Caco-2 (cell line): ENCODE results near the gene CRISPLD2. TPM values are rescaled to one million over a fixed set of nuclear protein-coding genes. Genes with fewer than 3 reads are reported as not detected.

Experiments used
- BruUV-seq: library from RNA; stranded (reverse); fragments of 400-500 nt; replicated peaks from 2 replicates; lab custom pipeline; 2021; lab: Mats Ljungman, UMichigan
- CTCF ChIA-PET: fragments of 300-600 bp; sonication (Branson Sonifier 250); formaldehyde crosslinking; loops from one replicate; lab custom pipeline; 2022; ENCODE audit warnings: antibody characterized with exemption; lab: Charles Lee
- POLR2A ChIA-PET: fragments of 300-600 bp; sonication (Branson Sonifier 250); formaldehyde crosslinking; loops from one replicate; lab custom pipeline; 2022; ENCODE audit warnings: antibody characterized with exemption; lab: Charles Lee
- DNase-seq, 2 experiments: peaks; one replicate each; pipeline versions ENCODE4 v3.0.0 to v3.0.0-alpha.2; 2020 to 2022
- H3K27me3 ChIP-seq: replicated peaks from 2 replicates; pipeline ENCODE4 v1.6.0; 2011; ENCODE audit warnings: low read length; ENCODE audit not compliant: control insufficient read depth, insufficient read depth
- H3K36me3 ChIP-seq: 2 replicates; pipeline ENCODE4 v1.5.1; 2011; ENCODE audit warnings: low read length; ENCODE audit not compliant: control insufficient read depth, insufficient read depth
- H3K4me1 ChIP-seq: fragments of 250-450 bp; sonication (Bioruptor Pico); 2 replicates; pipeline ENCODE4 v1.5.1; 2020; ENCODE audit warnings: mild to moderate bottlenecking
- H3K4me3 ChIP-seq: 2 replicates; pipeline ENCODE4 v1.5.1; 2011; ENCODE audit warnings: low read depth, mild to moderate bottlenecking, control low read depth, low read length
- H3K9me3 ChIP-seq: fragments of 250-450 bp; sonication (Bioruptor Pico); 2 replicates; pipeline ENCODE4 v1.5.1; 2020; ENCODE audit warnings: mild to moderate bottlenecking, moderate library complexity
- H3K27ac Mint-ChIP-seq: one replicate; pipeline ENCODE4 v1.8.0; 2022; ENCODE audit warnings: mixed read lengths; ENCODE audit not compliant: unreplicated experiment
- H3K27me3 Mint-ChIP-seq: one replicate; pipeline ENCODE4 v1.8.0; 2022; ENCODE audit warnings: mixed read lengths; ENCODE audit not compliant: insufficient read depth, unreplicated experiment
- H3K36me3 Mint-ChIP-seq: one replicate; pipeline ENCODE4 v1.8.0; 2022; ENCODE audit warnings: mild to moderate bottlenecking, mixed read lengths; ENCODE audit not compliant: insufficient read depth, unreplicated experiment
- H3K4me1 Mint-ChIP-seq: one replicate; pipeline ENCODE4 v1.8.0; 2022; ENCODE audit warnings: low read depth, mixed read lengths; ENCODE audit not compliant: unreplicated experiment
- H3K4me3 Mint-ChIP-seq: one replicate; pipeline ENCODE4 v1.8.0; 2022; ENCODE audit warnings: mild to moderate bottlenecking, moderate library complexity, mixed read lengths; ENCODE audit not compliant: unreplicated experiment
- H3K9me3 Mint-ChIP-seq: one replicate; pipeline ENCODE4 v1.8.0; 2022; ENCODE audit warnings: mixed read lengths; ENCODE audit not compliant: unreplicated experiment
- intact Hi-C: fragments of 100-400 bp; cut with micrococcal nuclease; formaldehyde crosslinking; loops from one replicate; pipeline ENCODE4 v1.10.0; 2022; ENCODE audit not compliant: unreplicated experiment
- total RNA-seq: library from RNA; stranded (reverse); gene quantifications from 2 replicates; pipeline ENCODE4 v1.2.3, GENCODE V29; 2022
- TF ChIP-seq, protein P1 (sequence below), 2 experiments: fragments of 200-600 bp in 1 of 2; IDR thresholded peaks; 1 replicate in 1 of 2; 2 replicates in 1 of 2; pipeline versions ENCODE4 v1.5.1 to v1.8.0; 2011 to 2022; ENCODE audit warnings: antibody characterized with exemption in 1 of 2, control low read depth in 1 of 2, inconsistent platforms in 1 of 2, low read depth in 1 of 2, low read length in 1 of 2, mild to moderate bottlenecking in 1 of 2, moderate library complexity in 1 of 2; ENCODE audit not compliant: insufficient read depth in 1 of 2, severe bottlenecking in 1 of 2, unreplicated experiment in 1 of 2

CRISPLD2 gene
- total RNA-seq, 1 experiment from 2014 or later = 4.0 TPM

DNA sequence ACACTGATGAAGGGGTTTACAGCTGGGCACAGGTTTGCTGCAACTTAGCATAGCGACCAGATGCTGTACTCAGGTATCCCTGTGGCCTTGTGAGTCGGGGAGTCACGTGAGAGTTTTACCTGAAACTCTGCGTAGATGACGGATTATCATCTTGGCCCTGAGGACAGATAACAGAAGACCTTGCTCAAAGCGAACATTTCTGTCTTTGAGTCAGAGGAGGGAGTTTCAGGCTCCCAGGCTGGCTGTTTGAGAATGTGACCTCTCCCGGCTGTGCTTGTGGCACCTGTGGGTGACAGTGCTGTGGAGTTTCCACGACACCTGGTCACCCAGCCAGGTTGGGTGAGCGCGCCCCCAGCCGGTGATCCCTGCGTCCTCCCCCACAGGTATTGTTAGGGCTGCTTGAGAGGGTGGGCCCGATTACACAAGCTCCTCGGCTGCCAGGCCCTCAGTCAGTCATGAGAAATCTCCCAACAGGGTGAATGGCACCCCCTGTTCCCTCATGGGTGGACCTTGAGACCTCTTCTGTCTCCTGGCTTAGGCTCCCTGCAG lies 44.4 kb upstream of the CRISPLD2 start:
- H3K4me3 ChIP-seq = no peak overlapping the region
- TF ChIP-seq, protein P1, sequence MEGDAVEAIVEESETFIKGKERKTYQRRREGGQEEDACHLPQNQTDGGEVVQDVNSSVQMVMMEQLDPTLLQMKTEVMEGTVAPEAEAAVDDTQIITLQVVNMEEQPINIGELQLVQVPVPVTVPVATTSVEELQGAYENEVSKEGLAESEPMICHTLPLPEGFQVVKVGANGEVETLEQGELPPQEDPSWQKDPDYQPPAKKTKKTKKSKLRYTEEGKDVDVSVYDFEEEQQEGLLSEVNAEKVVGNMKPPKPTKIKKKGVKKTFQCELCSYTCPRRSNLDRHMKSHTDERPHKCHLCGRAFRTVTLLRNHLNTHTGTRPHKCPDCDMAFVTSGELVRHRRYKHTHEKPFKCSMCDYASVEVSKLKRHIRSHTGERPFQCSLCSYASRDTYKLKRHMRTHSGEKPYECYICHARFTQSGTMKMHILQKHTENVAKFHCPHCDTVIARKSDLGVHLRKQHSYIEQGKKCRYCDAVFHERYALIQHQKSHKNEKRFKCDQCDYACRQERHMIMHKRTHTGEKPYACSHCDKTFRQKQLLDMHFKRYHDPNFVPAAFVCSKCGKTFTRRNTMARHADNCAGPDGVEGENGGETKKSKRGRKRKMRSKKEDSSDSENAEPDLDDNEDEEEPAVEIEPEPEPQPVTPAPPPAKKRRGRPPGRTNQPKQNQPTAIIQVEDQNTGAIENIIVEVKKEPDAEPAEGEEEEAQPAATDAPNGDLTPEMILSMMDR (IDR thresholded peaks at IDR 0.05; ENCODE audit: insufficient read depth in 1 of 2, low read depth in 1 of 2, low read length in 1 of 2, severe bottlenecking in 1 of 2, unreplicated experiment in 1 of 2) = no peak
- no peaks in the 10 kb centered on the region for H3K4me1 ChIP-seq
- Mint-ChIP-seq H3K27ac (no peak overlapping the region), H3K4me3 (no peak overlapping the region), H3K27me3 (no peaks in the 10 kb centered on the region), H3K36me3 (peaks cover 84% of the 10 kb centered on the region), H3K9me3 (no peaks in the 10 kb centered on the region), H3K4me1 (no peaks in the 10 kb centered on the region)
- no peak for DNase-seq
- no TSS peak for BruUV-seq
- no peaks in the 10 kb centered on the region for H3K9me3 ChIP-seq
- H3K27me3 ChIP-seq = no peaks in the 10 kb centered on the region
- ChIA-PET CTCF (no interaction called here), POLR2A (no interaction called here)
- intact Hi-C loops = no loop called here
- H3K36me3 ChIP-seq = 0 out of 2 replicates have a peak, but pooled peaks cover 2% of the 10 kb centered on the region

DNA sequence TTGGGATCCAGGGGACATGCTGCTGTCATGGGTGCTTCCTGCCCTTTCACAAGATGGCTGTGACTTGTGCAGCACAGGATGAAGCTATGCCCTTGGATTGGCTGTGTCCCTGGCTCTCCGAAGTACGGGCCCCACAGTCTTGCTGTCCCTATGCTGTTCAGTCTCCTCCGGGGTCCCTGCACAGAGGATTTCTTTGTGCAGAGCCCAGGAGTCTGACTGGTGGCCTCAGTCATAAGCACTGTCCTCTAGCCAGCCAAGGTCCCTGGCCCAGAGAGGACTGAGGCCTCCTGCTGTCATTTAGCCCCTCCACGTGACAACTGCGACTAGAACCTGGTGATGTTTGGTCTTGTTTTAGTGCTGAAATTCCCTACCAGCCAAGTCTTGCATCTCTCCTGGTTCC lies 42.4 kb upstream of the CRISPLD2 start:
- Mint-ChIP-seq H3K36me3 (peaks cover 78% of the 10 kb centered on the region), H3K27ac (no peak overlapping the region), H3K4me1 (no peaks in the 10 kb centered on the region), H3K27me3 (no peaks in the 10 kb centered on the region), H3K9me3 (no peaks in the 10 kb centered on the region), H3K4me3 (no peak overlapping the region)
- intact Hi-C loops = no loop called here
- H3K27me3 ChIP-seq = no peaks in the 10 kb centered on the region
- no peaks in the 10 kb centered on the region for H3K4me1 ChIP-seq
- ChIA-PET POLR2A (no interaction called here), CTCF (interaction anchor here (0.6 kb wide), 1 partner anchor 79 kb away, joined by 3 read pairs; no protein-coding TSS in a partner anchor)
- TF ChIP-seq, protein P1 (IDR thresholded peaks at IDR 0.05; ENCODE audit: insufficient read depth in 1 of 2, low read depth in 1 of 2, low read length in 1 of 2, severe bottlenecking in 1 of 2, unreplicated experiment in 1 of 2) = no peak
- H3K36me3 ChIP-seq = no peaks in the 10 kb centered on the region
- BruUV-seq = no TSS peak
- H3K4me3 ChIP-seq = no peak overlapping the region
- H3K9me3 ChIP-seq = no peaks in the 10 kb centered on the region
- DNase-seq = no peak

DNA sequence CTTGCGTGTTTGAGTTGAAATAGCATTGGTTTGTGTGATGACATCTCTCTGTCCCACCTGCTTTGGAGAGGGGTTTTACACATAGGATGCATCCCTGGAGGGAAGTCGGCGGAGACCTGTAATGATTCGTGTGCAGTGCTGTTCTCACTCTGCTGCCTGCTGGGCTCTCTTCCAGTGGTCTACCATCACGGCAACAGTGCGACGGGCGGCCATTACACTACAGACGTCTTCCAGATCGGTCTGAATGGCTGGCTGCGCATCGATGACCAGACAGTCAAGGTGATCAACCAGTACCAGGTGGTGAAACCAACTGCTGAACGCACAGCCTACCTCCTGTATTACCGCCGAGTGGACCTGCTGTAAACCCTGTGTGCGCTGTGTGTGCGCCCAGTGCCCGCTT lies 41.1 kb upstream of the CRISPLD2 start:
- H3K27me3 Mint-ChIP-seq = no peaks in the 10 kb centered on the region
- intact Hi-C loops = no loop called here
- H3K27me3 ChIP-seq = no peaks in the 10 kb centered on the region

More for the DNA sequence above, 41.1 kb upstream of the CRISPLD2 start:
- Histone ChIP-seq H3K9me3 (no peaks in the 10 kb centered on the region), H3K4me1 (no peaks in the 10 kb centered on the region), H3K4me3 (no peak overlapping the region), H3K36me3 (no peaks in the 10 kb centered on the region)
- H3K36me3 Mint-ChIP-seq = peaks cover 87% of the 10 kb centered on the region
- H3K9me3 Mint-ChIP-seq = no peaks in the 10 kb centered on the region
- POLR2A ChIA-PET = no interaction called here
- DNase-seq = no peak
- H3K4me1 Mint-ChIP-seq = no peaks in the 10 kb centered on the region
- H3K4me3 Mint-ChIP-seq = no peak overlapping the region
- TF ChIP-seq, protein P1 (IDR thresholded peaks at IDR 0.05; ENCODE audit: insufficient read depth in 1 of 2, low read depth in 1 of 2, low read length in 1 of 2, severe bottlenecking in 1 of 2, unreplicated experiment in 1 of 2) = no peak
- no peak overlapping the region for H3K27ac Mint-ChIP-seq
- BruUV-seq = no TSS peak
- CTCF ChIA-PET = no interaction called here
